AG20443 (cell line): ENCODE data around the gene MISP.
"Not testable (repeated sequence)": the region's sequence is repeated elsewhere in the genome, so short reads cannot be mapped to it uniquely, and the experiment has no call there.

ENCODE experiments used
- DNase-seq: peaks from one replicate; pipeline ENCODE4 v3.0.0; 2012; ENCODE audit warnings: low spot score, mixed read lengths

The MISP gene

GRCh38 chr19:723714-724113, 27.2 kb upstream of the MISP start:
- DNase-seq: no peak

- DNase-seq: no peak
Observed at GRCh38 chr19:725461-726089, 25.3 kb upstream of the MISP start.

- DNase-seq: no peak
Observed at GRCh38 chr19:726993-727956, 23.6 kb upstream of the MISP start.

GRCh38 chr19:728011-728410, 22.9 kb upstream of the MISP start:
- no peak for DNase-seq

GRCh38 chr19:729564-729963, 21.3 kb upstream of the MISP start:
- not testable (repeated sequence) for DNase-seq

GRCh38 chr19:729965-730668, 20.8 kb upstream of the MISP start:
- no peak for DNase-seq

GRCh38 chr19:731000-731399, 19.9 kb upstream of the MISP start:
- DNase-seq: no peak

GRCh38 chr19:732148-733069, 18.5 kb upstream of the MISP start:
- DNase-seq: no peak

GRCh38 chr19:734716-735115, 16.2 kb upstream of the MISP start:
- DNase-seq: no peak

- DNase-seq: no peak
Observed at GRCh38 chr19:736125-736524, 14.8 kb upstream of the MISP start.

GRCh38 chr19:737591-738093, 13.3 kb upstream of the MISP start:
- peak; percentile 83 for DNase-seq

GRCh38 chr19:738509-739128, 12.3 kb upstream of the MISP start:
- DNase-seq: no peak

- no peak for DNase-seq
Observed at GRCh38 chr19:739998-740715, 10.8 kb upstream of the MISP start.

- DNase-seq: not testable (repeated sequence)
Observed at GRCh38 chr19:740816-741505, 10.0 kb upstream of the MISP start.

GRCh38 chr19:741506-742131, 9.3 kb upstream of the MISP start:
- no peak for DNase-seq

- no peak for DNase-seq
Observed at GRCh38 chr19:742540-743075, 8.3 kb upstream of the MISP start.

- no peak for DNase-seq
Observed at GRCh38 chr19:743168-743687, 7.7 kb upstream of the MISP start.

- not testable (repeated sequence) for DNase-seq
Observed at GRCh38 chr19:745138-745537, 5.8 kb upstream of the MISP start.
